OCI-LY7 (cell line): ENCODE results near the gene SCARB1. TPM values are rescaled to one million over a fixed set of nuclear protein-coding genes. Genes with fewer than 3 reads are reported as not detected.
A peak's percentile ranks its signal among the peaks of the same experiment; 100 is the strongest.

Experiments
- BruUV-seq: library from RNA; stranded (reverse); fragments of 400-500 nt; replicated peaks from 2 replicates; lab custom pipeline; 2021; lab: Mats Ljungman, UMichigan
- CTCF ChIA-PET: fragments of 300-600 bp; sonication (Branson Sonifier 250); formaldehyde crosslinking; loops from one replicate; lab custom pipeline; 2022; ENCODE audit warnings: antibody characterized with exemption; ENCODE audit not compliant: unreplicated experiment; lab: Charles Lee
- POLR2A ChIA-PET: fragments of 300-600 bp; sonication (Branson Sonifier 250); formaldehyde crosslinking; loops from one replicate; lab custom pipeline; 2022; ENCODE audit warnings: antibody characterized with exemption; lab: Charles Lee
- DNase-seq: peaks from one replicate; pipeline ENCODE4 v3.0.0-alpha.2; 2015; ENCODE audit warnings: low spot score
- H2AFZ ChIP-seq: fragments of 200-600 bp; sonication (generic), shearing (Covaris generic); 2 replicates; pipeline ENCODE4 v1.6.1; 2014; ENCODE audit warnings: mild to moderate bottlenecking, antibody characterized with exemption, low read length, moderate library complexity
- H3K27ac ChIP-seq: fragments of 200-600 bp; sonication (generic); 2 replicates; pipeline ENCODE4 v1.5.1; 2014; ENCODE audit warnings: mixed run types, low read depth, mild to moderate bottlenecking, moderate library complexity, low read length, inconsistent platforms; ENCODE audit not compliant: poor library complexity, severe bottlenecking
- H3K36me3 ChIP-seq: fragments of 200-600 bp; sonication (generic); 2 replicates; pipeline ENCODE4 v1.6.1; 2014; ENCODE audit warnings: mild to moderate bottlenecking, antibody characterized with exemption, low read length, moderate library complexity, mixed read lengths; ENCODE audit not compliant: insufficient read depth
- H3K4me1 ChIP-seq: fragments of 200-600 bp; sonication (generic); 2 replicates; pipeline ENCODE4 v1.5.1; 2014; ENCODE audit warnings: mild to moderate bottlenecking, low read length; ENCODE audit not compliant: insufficient read depth, poor library complexity, severe bottlenecking
- H3K4me2 ChIP-seq: fragments of 200-600 bp; sonication (generic); 2 replicates; pipeline ENCODE4 v1.6.1; 2014; ENCODE audit warnings: mild to moderate bottlenecking, low read length
- H3K4me3 ChIP-seq: fragments of 200-600 bp; sonication (generic); 2 replicates; pipeline ENCODE4 v1.5.1; 2014; ENCODE audit warnings: mild to moderate bottlenecking, low read depth, low read length; ENCODE audit not compliant: poor library complexity, severe bottlenecking
- H3K79me2 ChIP-seq: fragments of 200-600 bp; sonication (generic); 2 replicates; pipeline ENCODE4 v1.6.1; 2016; ENCODE audit warnings: low read depth, mild to moderate bottlenecking, low read length, moderate library complexity, mixed read lengths; ENCODE audit not compliant: insufficient read depth
- H3K9me2 ChIP-seq: fragments of 200-600 bp; sonication (generic); 2 replicates; pipeline ENCODE4 v1.6.1; 2016; ENCODE audit warnings: mild to moderate bottlenecking, low read length, mixed read lengths; ENCODE audit not compliant: insufficient read depth
- H3K9me3 ChIP-seq: fragments of 200-600 bp; sonication (generic); 2 replicates; pipeline ENCODE4 v1.6.1; 2014; ENCODE audit warnings: mild to moderate bottlenecking, mixed run types, low read length, mixed read lengths
- H4K20me1 ChIP-seq: fragments of 200-600 bp; sonication (generic); 2 replicates; pipeline ENCODE4 v1.6.1; 2014; ENCODE audit warnings: mild to moderate bottlenecking, antibody characterized with exemption, low read length, moderate library complexity, mixed read lengths; ENCODE audit not compliant: insufficient read depth
- EZH2phosphoT487 ChIP-seq: fragments of 200-600 bp; sonication (generic); IDR thresholded peaks from 2 replicates; pipeline ENCODE4 v1.6.1; 2018; ENCODE audit warnings: low read depth, borderline replicate concordance, mild to moderate bottlenecking, mixed run types, antibody characterized with exemption, low read length, moderate library complexity, mixed read lengths
- intact Hi-C: fragments of 100-400 bp; cut with micrococcal nuclease; formaldehyde crosslinking; loops from one replicate; pipeline ENCODE4 v1.10.0; 2022; ENCODE audit not compliant: unreplicated experiment
- total RNA-seq, 2 experiments: library from RNA; depleted of rRNA in 1 of 2; stranded (reverse); fragments of >200 nt in 1 of 2; shearing (Covaris generic) in 1 of 2; gene quantifications; 2 replicates each; pipeline ENCODE4 v1.2.3, GENCODE V29; 2014 to 2022
- TF ChIP-seq, protein P1 (sequence below): fragments of 200-600 bp; sonication (generic); conservative IDR thresholded peaks from 2 replicates; pipeline ENCODE4 v1.5.1; 2014; ENCODE audit warnings: mild to moderate bottlenecking, antibody characterized with exemption, low read length, moderate library complexity, mixed read lengths

SCARB1 gene
- total RNA-seq, 2 experiments from 2014 or later = 42.9 to 112 TPM

GRCh38 chr12:124861492-124861891, 2.2 kb downstream of the SCARB1 start:
- Histone ChIP-seq H3K9me2 (no peaks in the 10 kb centered on the region), H2AFZ (no peak overlapping the region), H3K79me2 (peaks cover 37% of the 10 kb centered on the region), H3K4me2 (peak overlapping the region; percentile 77), H3K4me3 (peak overlapping the region; percentile 90), H3K36me3 (peaks cover 43% of the 10 kb centered on the region), H3K9me3 (no peaks in the 10 kb centered on the region), H3K27ac (no peak overlapping the region), H4K20me1 (no peaks in the 10 kb centered on the region), H3K4me1 (peaks cover 40% of the 10 kb centered on the region)
- ChIA-PET POLR2A (interaction anchor here (1.3 to 2.1 kb wide), 2 partner anchors 24 to 25 kb away, joined by 3 to 6 read pairs; no protein-coding TSS in a partner anchor), CTCF (no interaction called here)
- no TSS peak for BruUV-seq
- intact Hi-C loops = no loop called here
- TF ChIP-seq, protein P1, sequence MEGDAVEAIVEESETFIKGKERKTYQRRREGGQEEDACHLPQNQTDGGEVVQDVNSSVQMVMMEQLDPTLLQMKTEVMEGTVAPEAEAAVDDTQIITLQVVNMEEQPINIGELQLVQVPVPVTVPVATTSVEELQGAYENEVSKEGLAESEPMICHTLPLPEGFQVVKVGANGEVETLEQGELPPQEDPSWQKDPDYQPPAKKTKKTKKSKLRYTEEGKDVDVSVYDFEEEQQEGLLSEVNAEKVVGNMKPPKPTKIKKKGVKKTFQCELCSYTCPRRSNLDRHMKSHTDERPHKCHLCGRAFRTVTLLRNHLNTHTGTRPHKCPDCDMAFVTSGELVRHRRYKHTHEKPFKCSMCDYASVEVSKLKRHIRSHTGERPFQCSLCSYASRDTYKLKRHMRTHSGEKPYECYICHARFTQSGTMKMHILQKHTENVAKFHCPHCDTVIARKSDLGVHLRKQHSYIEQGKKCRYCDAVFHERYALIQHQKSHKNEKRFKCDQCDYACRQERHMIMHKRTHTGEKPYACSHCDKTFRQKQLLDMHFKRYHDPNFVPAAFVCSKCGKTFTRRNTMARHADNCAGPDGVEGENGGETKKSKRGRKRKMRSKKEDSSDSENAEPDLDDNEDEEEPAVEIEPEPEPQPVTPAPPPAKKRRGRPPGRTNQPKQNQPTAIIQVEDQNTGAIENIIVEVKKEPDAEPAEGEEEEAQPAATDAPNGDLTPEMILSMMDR = no peak
- no peak for TF ChIP-seq EZH2phosphoT487
- DNase-seq = no peak

DNA sequence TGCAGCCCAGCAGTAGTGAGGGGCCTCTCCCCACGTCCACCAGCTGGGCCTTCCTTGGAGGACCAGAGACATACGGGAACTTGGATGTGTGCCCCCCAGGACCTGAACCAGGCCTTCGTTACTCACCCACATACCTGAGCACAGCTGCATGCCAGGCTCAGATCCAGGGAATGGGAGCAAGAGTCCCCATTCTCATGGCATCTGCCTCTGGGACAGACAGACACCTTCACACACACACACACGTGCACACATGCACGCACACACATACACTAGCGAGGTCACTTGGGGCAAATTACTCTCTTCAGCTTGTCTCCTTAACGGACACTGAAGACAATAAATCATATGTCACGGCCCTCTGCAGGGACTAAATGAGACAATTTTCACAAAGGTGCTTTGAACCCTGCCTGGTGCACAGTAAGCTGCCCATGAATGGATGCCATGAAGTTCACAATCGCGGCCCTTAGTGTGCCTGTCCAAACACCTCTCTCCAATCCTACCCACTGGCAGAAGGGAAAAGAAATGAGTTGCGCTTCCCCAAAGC, 5.7 kb downstream of the SCARB1 start:
- CTCF ChIA-PET = no interaction called here
- no peak overlapping the region for H3K4me2 ChIP-seq
- no peaks in the 10 kb centered on the region for H3K9me3 ChIP-seq
- no peak overlapping the region for H2AFZ ChIP-seq
- H3K4me1 ChIP-seq = peaks cover 38% of the 10 kb centered on the region
- POLR2A ChIA-PET = interaction anchor here (0.6 to 0.7 kb wide), 2 partner anchors 17 to 43 kb away, joined by 3 to 5 read pairs; no protein-coding TSS in a partner anchor
- no TSS peak for BruUV-seq
- H3K27ac ChIP-seq = no peak overlapping the region
- no peaks in the 10 kb centered on the region for H3K9me2 ChIP-seq
- H4K20me1 ChIP-seq = no peaks in the 10 kb centered on the region
- H3K79me2 ChIP-seq = peaks cover 44% of the 10 kb centered on the region
- no peak overlapping the region for H3K4me3 ChIP-seq
- peaks cover 64% of the 10 kb centered on the region for H3K36me3 ChIP-seq
- TF ChIP-seq, protein P1 = no peak
- TF ChIP-seq EZH2phosphoT487 = no peak
- intact Hi-C loops = no loop called here
- DNase-seq = no peak

GRCh38 chr12:124856842-124857178, 6.9 kb downstream of the SCARB1 start:
- Histone ChIP-seq H4K20me1 (no peaks in the 10 kb centered on the region), H3K79me2 (peaks cover 32% of the 10 kb centered on the region), H2AFZ (no peak overlapping the region), H3K9me3 (no peaks in the 10 kb centered on the region), H3K4me2 (peak overlapping the region; percentile 31), H3K4me1 (peaks cover 29% of the 10 kb centered on the region), H3K36me3 (peaks cover 73% of the 10 kb centered on the region), H3K27ac (no peak overlapping the region), H3K4me3 (no peak overlapping the region), H3K9me2 (no peaks in the 10 kb centered on the region)
- ChIA-PET CTCF (no interaction called here), POLR2A (interaction anchor here (0.6 to 0.9 kb wide), 2 partner anchors 16 to 37 kb away, joined by 4 to 6 read pairs; no protein-coding TSS in a partner anchor)
- intact Hi-C loops = no loop called here
- BruUV-seq = no TSS peak
- TF ChIP-seq, protein P1 = peak; percentile 50
- TF ChIP-seq EZH2phosphoT487 = no peak
- DNase-seq = no peak
